ENCODE measurements around the gene SNX24. TPM values are rescaled to one million over a fixed set of nuclear protein-coding genes. Genes with fewer than 3 reads are reported as not detected.
A peak's percentile ranks its signal among the peaks of the same experiment; 100 is the strongest.

The SNX24 gene
- total and polyA plus RNA-seq, 2 donors (not counting 1 experiment from before 2014, with no cell fraction given) = 13.4 to 22.3 TPM

- Histone ChIP-seq H2AFZ (ENCODE audit: low read length) (peak within 1 kb of the TSS; percentile 74), H3K9ac (ENCODE audit: insufficient read depth, low read length) (peak within 1 kb of the TSS; percentile 51), H3K4me3 (replicated peaks in 1 of 4; ENCODE audit: control extremely low read depth in 1 of 4, insufficient read depth in 1 of 4, low read depth in 3 of 4, low read length in 4 of 4) (peak within 1 kb of the TSS; percentile 71 to 85 (median 78)), H3K27me3 (ENCODE audit: control insufficient read depth, insufficient read depth, low read length) (no peaks in the 10 kb centered on the region), H3K36me3 (ENCODE audit: control insufficient read depth, insufficient read depth, low read length) (no peaks in the 10 kb centered on the region), H3K27ac (ENCODE audit: insufficient read depth, low read length) (peak within 1 kb of the TSS; percentile 65), H3K4me1 (ENCODE audit: control insufficient read depth, extremely low read depth, insufficient read depth, low read length) (no peaks in the 10 kb centered on the region), H3K9me3 (ENCODE audit: control insufficient read depth, insufficient read depth, low read depth, low read length) (no peaks in the 10 kb centered on the region), H3K4me2 (ENCODE audit: extremely low read depth, insufficient read depth, low read length) (peak within 1 kb of the TSS; percentile 92), H3K79me2 (ENCODE audit: control insufficient read depth, insufficient read depth, low read length) (no peaks in the 10 kb centered on the region), H4K20me1 (ENCODE audit: control insufficient read depth, extremely low read depth, insufficient read depth, low read length) (no peaks in the 10 kb centered on the region)
- DNase-seq (ENCODE audit: low read depth in 2 of 2) = peak; percentile 80 to 81
- TF ChIP-seq EZH2 (IDR thresholded peaks at IDR 0.05; ENCODE audit: low read length, missing control alignments) (no peak), CTCF (conservative IDR thresholded peaks at IDR 0.05 in 1 of 2, IDR thresholded peaks at IDR 0.05 in 1 of 2; ENCODE audit: low read depth in 1 of 2, low read length in 2 of 2) (no peak)
These were observed 191.1 kb downstream of the SNX24 start, which contains the start of gene PPIC for GRCh38 chr5:123036391-123037103. Gene PPIC (minus strand): TSS chr5:123036725. CDS start chr5:123036625, 100 bp downstream.

- H3K4me3 ChIP-seq (replicated peaks in 1 of 4; ENCODE audit: control extremely low read depth in 1 of 4, insufficient read depth in 1 of 4, low read depth in 3 of 4, low read length in 4 of 4) = peak overlapping the region; percentile 71 to 85 (median 78)
- no peaks in the 10 kb centered on the region for H3K4me1 ChIP-seq (ENCODE audit: control insufficient read depth, extremely low read depth, insufficient read depth, low read length)
- H3K4me2 ChIP-seq (ENCODE audit: extremely low read depth, insufficient read depth, low read length) = peak overlapping the region; percentile 55
- no peaks in the 10 kb centered on the region for H3K79me2 ChIP-seq (ENCODE audit: control insufficient read depth, insufficient read depth, low read length)
- peak overlapping the region; percentile 51 for H3K9ac ChIP-seq (ENCODE audit: insufficient read depth, low read length)
- H3K9me3 ChIP-seq (ENCODE audit: control insufficient read depth, insufficient read depth, low read depth, low read length) = no peaks in the 10 kb centered on the region
- no peaks in the 10 kb centered on the region for H3K27me3 ChIP-seq (ENCODE audit: control insufficient read depth, insufficient read depth, low read length)
- no peaks in the 10 kb centered on the region for H3K36me3 ChIP-seq (ENCODE audit: control insufficient read depth, insufficient read depth, low read length)
- peak overlapping the region; percentile 65 for H3K27ac ChIP-seq (ENCODE audit: insufficient read depth, low read length)
- DNase-seq (ENCODE audit: low read depth in 2 of 2) = no peak
- no peak for TF ChIP-seq EZH2 (IDR thresholded peaks at IDR 0.05; ENCODE audit: low read length, missing control alignments)
- TF ChIP-seq CTCF (conservative IDR thresholded peaks at IDR 0.05 in 1 of 2, IDR thresholded peaks at IDR 0.05 in 1 of 2; ENCODE audit: low read depth in 1 of 2, low read length in 2 of 2) = no peak
- H4K20me1 ChIP-seq (ENCODE audit: control insufficient read depth, extremely low read depth, insufficient read depth, low read length) = no peaks in the 10 kb centered on the region
- H2AFZ ChIP-seq (ENCODE audit: low read length) = peak overlapping the region; percentile 59
These were observed 191.6 kb downstream of the SNX24 start for GRCh38 chr5:123037104-123037418.

- Histone ChIP-seq H2AFZ (ENCODE audit: low read length) (no peak overlapping the region), H3K9me3 (ENCODE audit: control insufficient read depth, insufficient read depth, low read depth, low read length) (no peaks in the 10 kb centered on the region), H3K36me3 (ENCODE audit: control insufficient read depth, insufficient read depth, low read length) (no peaks in the 10 kb centered on the region), H3K79me2 (ENCODE audit: control insufficient read depth, insufficient read depth, low read length) (no peaks in the 10 kb centered on the region), H3K9ac (ENCODE audit: insufficient read depth, low read length) (no peak overlapping the region), H4K20me1 (ENCODE audit: control insufficient read depth, extremely low read depth, insufficient read depth, low read length) (no peaks in the 10 kb centered on the region), H3K4me3 (replicated peaks in 1 of 4; ENCODE audit: control extremely low read depth in 1 of 4, insufficient read depth in 1 of 4, low read depth in 3 of 4, low read length in 4 of 4) (no peak overlapping the region), H3K27ac (ENCODE audit: insufficient read depth, low read length) (no peak overlapping the region), H3K27me3 (ENCODE audit: control insufficient read depth, insufficient read depth, low read length) (no peaks in the 10 kb centered on the region), H3K4me2 (ENCODE audit: extremely low read depth, insufficient read depth, low read length) (no peak overlapping the region), H3K4me1 (ENCODE audit: control insufficient read depth, extremely low read depth, insufficient read depth, low read length) (no peaks in the 10 kb centered on the region)
- TF ChIP-seq CTCF (conservative IDR thresholded peaks at IDR 0.05 in 1 of 2, IDR thresholded peaks at IDR 0.05 in 1 of 2; ENCODE audit: low read depth in 1 of 2, low read length in 2 of 2) (no peak), EZH2 (IDR thresholded peaks at IDR 0.05; ENCODE audit: low read length, missing control alignments) (no peak)
- no peak for DNase-seq (ENCODE audit: low read depth in 2 of 2)
These were observed 194.3 kb downstream of the SNX24 start for GRCh38 chr5:123039673-123040072.
